Measurements from ENCODE around the gene ACO2. TPM values are rescaled to one million over a fixed set of nuclear protein-coding genes. Genes with fewer than 3 reads are reported as not detected.

Gene ACO2
- total RNA-seq, 1 experiment from 2014 or later: 66.6 TPM

DNA sequence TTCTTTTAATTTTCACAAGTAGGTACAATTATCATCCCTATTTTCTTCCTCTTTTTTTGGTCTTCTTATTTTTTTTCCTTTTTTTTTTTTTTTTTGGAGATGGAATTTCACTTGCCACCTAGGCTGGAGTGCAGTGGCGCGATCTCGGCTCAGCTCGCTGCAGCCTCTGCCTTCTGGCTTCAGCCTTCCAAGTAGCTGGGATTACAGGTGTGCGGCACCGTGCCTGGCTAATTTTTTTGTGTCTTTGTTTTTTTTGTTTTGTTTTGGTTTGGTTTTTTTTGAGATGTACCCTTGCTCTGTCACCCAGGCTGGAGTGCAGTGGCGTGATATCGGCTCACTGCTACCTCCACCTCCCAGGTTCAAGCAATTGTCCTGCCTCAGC is 39.0 kb upstream of the ACO2 start:
- H3K79me1 ChIP-seq (ENCODE audit: insufficient read depth, low read depth, low read length, poor library complexity, severe bottlenecking): no peaks in the 10 kb centered on the region
- no peak overlapping the region for H3K18ac ChIP-seq (ENCODE audit: insufficient read length, low read depth, low read length)
- H2BK12ac ChIP-seq (ENCODE audit: insufficient read length, low read depth, low read length): no peak overlapping the region
- H3K27me3 ChIP-seq (ENCODE audit: insufficient read depth, low read length): no peaks in the 10 kb centered on the region
- H3K9me3 ChIP-seq (ENCODE audit: control insufficient read depth, low read depth, low read length): no peaks in the 10 kb centered on the region
- peaks cover 3 to 6% of the 10 kb centered on the region in 2 experiments; a peak in 3 of 4 replicates for H3K4me1 Mint-ChIP-seq
- no peak overlapping the region for H3K27ac Mint-ChIP-seq
- no peak overlapping the region for H4K91ac ChIP-seq (ENCODE audit: insufficient read length, low read depth, low read length)
- H3K27me3 Mint-ChIP-seq (ENCODE audit: low read depth): peaks cover 2% of the 10 kb centered on the region; the same call in 1 of the 2 replicates
- no peaks in the 10 kb centered on the region for H3K23me2 ChIP-seq (ENCODE audit: insufficient read length, low read depth, low read length, poor library complexity, severe bottlenecking)
- no peak overlapping the region for H2BK5ac ChIP-seq (ENCODE audit: insufficient read length, low read length)
- H2BK20ac ChIP-seq (ENCODE audit: low read depth, low read length, poor library complexity, severe bottlenecking): no peak overlapping the region
- H2AK5ac ChIP-seq (ENCODE audit: insufficient read length, low read length): no peak overlapping the region
- H3K56ac ChIP-seq (ENCODE audit: insufficient read length, low read depth, low read length): no peak overlapping the region
- H3K4me1 ChIP-seq (ENCODE audit: insufficient read depth, low read length): no peaks in the 10 kb centered on the region
- no peak overlapping the region for H3T11ph ChIP-seq (ENCODE audit: low read length)
- H3K4ac ChIP-seq (ENCODE audit: low read depth, low read length): no peak overlapping the region
- no peaks in the 10 kb centered on the region for H3K79me2 ChIP-seq (ENCODE audit: insufficient read depth, low read length)
- no peak overlapping the region for H3K27ac ChIP-seq (ENCODE audit: insufficient read length, low read depth, low read length)
- no peak overlapping the region for H2AFZ ChIP-seq (ENCODE audit: low read length)
- H4K20me1 ChIP-seq (ENCODE audit: control insufficient read depth, insufficient read depth, insufficient read length): no peaks in the 10 kb centered on the region
- H3K23ac ChIP-seq (ENCODE audit: insufficient read length, low read depth, low read length): no peak overlapping the region
- H3K36me3 Mint-ChIP-seq (ENCODE audit: insufficient read depth in 1 of 3, low read depth in 3 of 3): peaks cover 15 to 38% (median 23%) of the 10 kb centered on the region in 3 experiments; a peak in 6 of 7 replicates
- H3K9me3 Mint-ChIP-seq: no peaks in the 10 kb centered on the region
- H3K4me2 ChIP-seq (ENCODE audit: insufficient read depth, insufficient read length, low read length): no peak overlapping the region
- H2BK15ac ChIP-seq (ENCODE audit: low read depth, low read length): no peak overlapping the region
- H4K8ac ChIP-seq (replicated peaks; ENCODE audit: insufficient read length, low read depth, low read length): no peak overlapping the region
- H4K5ac ChIP-seq (ENCODE audit: insufficient read length, low read depth, low read length): no peak overlapping the region
- no peak overlapping the region for H3K4me3 Mint-ChIP-seq
- H2BK120ac ChIP-seq (ENCODE audit: low read depth, low read length, poor library complexity, severe bottlenecking): no peak overlapping the region
- no peak overlapping the region for H3K9ac ChIP-seq (ENCODE audit: extremely low read depth, insufficient read length, low read length)
- TF ChIP-seq CTCF (conservative IDR thresholded peaks at IDR 0.05): no peak
- no peak overlapping the region for H3K14ac ChIP-seq (ENCODE audit: insufficient read depth, low read length)
- no CpG with 5 or more reads among the region's 8 CpGs for WGBS (ENCODE audit: extremely low coverage, insufficient read length, low lambda C conversion rate)
- DNase-seq: no peak

All from H9 (cell line).